Measurements from ENCODE around the gene CBLC.
A peak's percentile ranks its signal among the peaks of the same experiment; 100 is the strongest.

The CBLC gene

GRCh38 chr19:44746946-44747738 is 30.5 kb upstream of the CBLC start:
- DNase-seq (ENCODE audit: low read depth) = peak; percentile 95

GRCh38 chr19:44747739-44748425 is 29.8 kb upstream of the CBLC start:
- no peak for DNase-seq (ENCODE audit: low read depth)

GRCh38 chr19:44748426-44749254 is 29.1 kb upstream of the CBLC start, which contains the start of gene BCL3:
TSS of gene BCL3 (plus strand) at chr19:44748708. CDS start at chr19:44748791, 83 bp downstream.
- DNase-seq (ENCODE audit: low read depth) = no peak

GRCh38 chr19:44749292-44749691 is 28.4 kb upstream of the CBLC start:
- DNase-seq (ENCODE audit: low read depth) = no peak

- no peak for DNase-seq (ENCODE audit: low read depth)
These were observed 27.7 kb upstream of the CBLC start for GRCh38 chr19:44749994-44750393.

GRCh38 chr19:44752123-44752815 is 25.4 kb upstream of the CBLC start:
- no peak for DNase-seq (ENCODE audit: low read depth)

GRCh38 chr19:44752816-44753625 is 24.7 kb upstream of the CBLC start:
- peak; percentile 91 for DNase-seq (ENCODE audit: low read depth)

- no peak for DNase-seq (ENCODE audit: low read depth)
These were observed 24.1 kb upstream of the CBLC start for GRCh38 chr19:44753626-44753931.

GRCh38 chr19:44753932-44754749 is 23.5 kb upstream of the CBLC start:
- DNase-seq (ENCODE audit: low read depth) = peak; percentile 68

GRCh38 chr19:44754750-44755080 is 23.0 kb upstream of the CBLC start:
- DNase-seq (ENCODE audit: low read depth) = no peak

GRCh38 chr19:44755219-44755618 is 22.5 kb upstream of the CBLC start:
- DNase-seq (ENCODE audit: low read depth) = no peak

- DNase-seq (ENCODE audit: low read depth) = no peak
These were observed 21.6 kb upstream of the CBLC start for GRCh38 chr19:44756089-44756562.

- DNase-seq (ENCODE audit: low read depth) = no peak
These were observed 20.5 kb upstream of the CBLC start for GRCh38 chr19:44757057-44757734.

- no peak for DNase-seq (ENCODE audit: low read depth)
These were observed 19.8 kb upstream of the CBLC start for GRCh38 chr19:44757735-44758505.

GRCh38 chr19:44758596-44758995 is 19.1 kb upstream of the CBLC start:
- DNase-seq (ENCODE audit: low read depth) = no peak

GRCh38 chr19:44759083-44759804 is 18.4 kb upstream of the CBLC start:
- DNase-seq (ENCODE audit: low read depth) = no peak

- DNase-seq (ENCODE audit: low read depth) = no peak
These were observed 15.7 kb upstream of the CBLC start for GRCh38 chr19:44762038-44762437.
